Suprapubic skin (tissue), 4 donors: Measurements from ENCODE around the gene MTFR1L.

ENCODE experiments used
- POLR2A ChIP-seq, 2 donors: fragments of 450-650 bp; IDR thresholded peaks; one replicate each; pipeline ENCODE4 v1.6.1; 2017; ENCODE audit warnings: antibody characterized with exemption in 2 of 2, mild to moderate bottlenecking in 2 of 2, moderate library complexity in 2 of 2
- POLR2AphosphoS5 ChIP-seq, 3 donors: sonication (generic); formaldehyde crosslinking; IDR thresholded peaks; one replicate each; pipeline ENCODE4 v1.6.1; 2017; ENCODE audit warnings: antibody characterized with exemption in 3 of 3
- TF ChIP-seq, protein P1 (sequence below), 2 donors: fragments of 200-600 bp in 1 of 2; fragments of 450-650 bp in 1 of 2; sonication (generic) in 1 of 2; IDR thresholded peaks; one replicate each; pipeline ENCODE4 v1.5.1; 2016 to 2019; ENCODE audit warnings: antibody characterized with exemption in 2 of 2, mild to moderate bottlenecking in 1 of 2, moderate library complexity in 1 of 2

DNA sequence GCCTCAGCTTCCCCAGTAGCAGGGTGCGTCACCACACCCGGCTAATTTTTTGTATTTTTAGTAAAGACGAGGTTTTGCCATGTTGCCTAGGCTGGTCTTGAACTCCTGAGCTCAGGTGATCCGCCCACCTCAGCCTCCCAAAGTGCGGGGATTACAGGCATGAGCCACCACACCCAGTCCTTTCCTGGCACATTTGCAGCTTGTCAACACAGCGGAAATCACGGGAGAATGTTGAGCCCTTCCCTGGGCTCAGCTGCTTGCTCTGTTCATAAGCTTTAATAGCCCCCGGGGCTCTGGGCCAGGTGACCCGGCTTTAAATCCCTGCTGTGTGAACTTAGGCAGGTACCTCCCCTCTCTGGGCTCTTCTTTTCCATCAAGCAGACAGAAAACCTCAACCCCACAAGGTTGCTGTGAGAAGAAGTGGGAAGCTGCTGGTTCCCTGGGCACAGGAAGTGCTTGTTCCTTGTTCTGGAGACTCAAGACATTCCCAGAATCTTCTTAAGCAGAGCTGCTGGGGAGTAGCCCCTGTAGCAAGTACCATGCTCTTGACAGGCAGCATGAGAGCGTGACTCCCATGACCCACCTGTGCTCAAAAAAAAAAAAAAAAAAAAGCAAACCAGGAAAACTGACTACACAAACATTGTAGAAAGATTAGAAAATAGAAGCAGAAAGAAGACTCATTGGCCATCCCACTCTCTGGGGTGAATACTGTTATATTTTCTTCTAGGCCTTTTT lies 34.3 kb upstream of the MTFR1L start:
- TF ChIP-seq POLR2A (IDR thresholded peaks at IDR 0.05): no peak
- TF ChIP-seq, protein P1, sequence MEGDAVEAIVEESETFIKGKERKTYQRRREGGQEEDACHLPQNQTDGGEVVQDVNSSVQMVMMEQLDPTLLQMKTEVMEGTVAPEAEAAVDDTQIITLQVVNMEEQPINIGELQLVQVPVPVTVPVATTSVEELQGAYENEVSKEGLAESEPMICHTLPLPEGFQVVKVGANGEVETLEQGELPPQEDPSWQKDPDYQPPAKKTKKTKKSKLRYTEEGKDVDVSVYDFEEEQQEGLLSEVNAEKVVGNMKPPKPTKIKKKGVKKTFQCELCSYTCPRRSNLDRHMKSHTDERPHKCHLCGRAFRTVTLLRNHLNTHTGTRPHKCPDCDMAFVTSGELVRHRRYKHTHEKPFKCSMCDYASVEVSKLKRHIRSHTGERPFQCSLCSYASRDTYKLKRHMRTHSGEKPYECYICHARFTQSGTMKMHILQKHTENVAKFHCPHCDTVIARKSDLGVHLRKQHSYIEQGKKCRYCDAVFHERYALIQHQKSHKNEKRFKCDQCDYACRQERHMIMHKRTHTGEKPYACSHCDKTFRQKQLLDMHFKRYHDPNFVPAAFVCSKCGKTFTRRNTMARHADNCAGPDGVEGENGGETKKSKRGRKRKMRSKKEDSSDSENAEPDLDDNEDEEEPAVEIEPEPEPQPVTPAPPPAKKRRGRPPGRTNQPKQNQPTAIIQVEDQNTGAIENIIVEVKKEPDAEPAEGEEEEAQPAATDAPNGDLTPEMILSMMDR (IDR thresholded peaks at IDR 0.05): no peak
- TF ChIP-seq POLR2AphosphoS5 (IDR thresholded peaks at IDR 0.05): no peak
